Kidney tubule cell (primary cell): ENCODE measurements around the gene RREB1.
A peak's percentile ranks its signal among the peaks of the same experiment; 100 is the strongest.

Source experiments
- DNase-seq: peaks from one replicate; pipeline ENCODE4 v3.0.0-alpha.2; 2018; ENCODE audit warnings: low spot score

Gene RREB1

GRCh38 chr6:7107578-7108195 is at the start of gene RREB1:
Gene RREB1, plus strand, starts transcription at chr6:7107961. Its CDS starts 73,951 bp downstream, at chr6:7181912.
- peak; percentile 68 for DNase-seq

- DNase-seq: peak; percentile 99
Observed at GRCh38 chr6:7058250-7058923, 49.4 kb upstream of the RREB1 start.

- no peak for DNase-seq
Observed at GRCh38 chr6:7060769-7061516, 46.8 kb upstream of the RREB1 start.

- DNase-seq: no peak
Observed at GRCh38 chr6:7062451-7063162, 45.2 kb upstream of the RREB1 start.

- DNase-seq: no peak
Observed at GRCh38 chr6:7067305-7067704, 40.5 kb upstream of the RREB1 start.

GRCh38 chr6:7071405-7071804 is 36.4 kb upstream of the RREB1 start:
- no peak for DNase-seq

- no peak for DNase-seq
Observed at GRCh38 chr6:7073082-7073820, 34.5 kb upstream of the RREB1 start.

GRCh38 chr6:7073821-7074525 is 33.8 kb upstream of the RREB1 start:
- no peak for DNase-seq

- no peak for DNase-seq
Observed at GRCh38 chr6:7074870-7075269, 32.9 kb upstream of the RREB1 start.

GRCh38 chr6:7075341-7076000 is 32.3 kb upstream of the RREB1 start:
- DNase-seq: no peak

- DNase-seq: no peak
Observed at GRCh38 chr6:7077856-7078255, 29.9 kb upstream of the RREB1 start.

GRCh38 chr6:7078856-7079255 is 28.9 kb upstream of the RREB1 start:
- no peak for DNase-seq

- DNase-seq: no peak
Observed at GRCh38 chr6:7080311-7080710, 27.4 kb upstream of the RREB1 start.

GRCh38 chr6:7085911-7086310 is 21.9 kb upstream of the RREB1 start:
- peak; percentile 39 for DNase-seq

- no peak for DNase-seq
Observed at GRCh38 chr6:7086488-7086887, 21.3 kb upstream of the RREB1 start.

GRCh38 chr6:7087066-7087465 is 20.7 kb upstream of the RREB1 start:
- no peak for DNase-seq

- DNase-seq: no peak
Observed at GRCh38 chr6:7087491-7087979, 20.2 kb upstream of the RREB1 start.

- DNase-seq: no peak
Observed at GRCh38 chr6:7088076-7088742, 19.6 kb upstream of the RREB1 start.

GRCh38 chr6:7098993-7099392 is 8.8 kb upstream of the RREB1 start:
- no peak for DNase-seq
